Fibroblast of lung (primary cell): Measurements from ENCODE around the gene CLMP. TPM values are rescaled to one million over a fixed set of nuclear protein-coding genes. Genes with fewer than 3 reads are reported as not detected.

Experiments
- DNase-seq, 2 donors: peaks; one replicate each; pipeline versions ENCODE4 v3.0.0 to v3.0.0-alpha.2; 2010; ENCODE audit warnings: low read depth in 2 of 2
- H2AFZ ChIP-seq: 2 replicates; pipeline ENCODE4 v1.5.1; 2012; ENCODE audit warnings: low read length, control low read depth, inconsistent platforms
- H3K27ac ChIP-seq: 2 replicates; pipeline ENCODE4 v1.5.1; 2011; ENCODE audit warnings: low read length, control low read depth; ENCODE audit not compliant: insufficient read depth
- H3K27me3 ChIP-seq: 2 replicates; pipeline ENCODE4 v1.5.1; 2011; ENCODE audit warnings: mild to moderate bottlenecking, low read length; ENCODE audit not compliant: control insufficient read depth, insufficient read depth
- H3K36me3 ChIP-seq: 2 replicates; pipeline ENCODE4 v1.5.1; 2011; ENCODE audit warnings: low read length; ENCODE audit not compliant: control insufficient read depth, insufficient read depth
- H3K4me1 ChIP-seq: 2 replicates; pipeline ENCODE4 v1.5.1; 2011; ENCODE audit warnings: low read length; ENCODE audit not compliant: control insufficient read depth, insufficient read depth; ENCODE audit errors: extremely low read depth
- H3K4me2 ChIP-seq: 2 replicates; pipeline ENCODE4 v1.5.1; 2011; ENCODE audit warnings: low read length, control low read depth; ENCODE audit not compliant: insufficient read depth; ENCODE audit errors: extremely low read depth
- H3K4me3 ChIP-seq, 4 experiments: fragments of 200-600 bp in 1 of 4; sonication (generic) in 1 of 4; replicated peaks in 1 of 4; 2 replicates each; pipeline ENCODE4 v1.5.1; 2011 to 2016; ENCODE audit warnings: low read length in 4 of 4, low read depth in 3 of 4, mild to moderate bottlenecking in 3 of 4, control low read depth in 2 of 4, inconsistent platforms in 1 of 4, mixed read lengths in 1 of 4; ENCODE audit not compliant: insufficient read depth in 1 of 4; ENCODE audit errors: control extremely low read depth in 1 of 4
- H3K79me2 ChIP-seq: 2 replicates; pipeline ENCODE4 v1.5.1; 2012; ENCODE audit warnings: mild to moderate bottlenecking, low read length, inconsistent platforms; ENCODE audit not compliant: control insufficient read depth, insufficient read depth
- H3K9ac ChIP-seq: 2 replicates; pipeline ENCODE4 v1.5.1; 2011; ENCODE audit warnings: mild to moderate bottlenecking, low read length, control low read depth; ENCODE audit not compliant: insufficient read depth
- H3K9me3 ChIP-seq: 2 replicates; pipeline ENCODE4 v1.5.1; 2012; ENCODE audit warnings: low read depth, low read length; ENCODE audit not compliant: control insufficient read depth, insufficient read depth
- H4K20me1 ChIP-seq: 2 replicates; pipeline ENCODE4 v1.5.1; 2011; ENCODE audit warnings: low read length; ENCODE audit not compliant: control insufficient read depth, insufficient read depth; ENCODE audit errors: extremely low read depth
- CTCF ChIP-seq, 2 donors: IDR thresholded peaks in 1 of 2; conservative IDR thresholded peaks in 1 of 2; 1 replicate in 1 of 2; 2 replicates in 1 of 2; pipeline ENCODE4 v1.5.1; 2011 to 2012; ENCODE audit warnings: low read length in 2 of 2, control low read depth in 1 of 2, inconsistent platforms in 1 of 2, low read depth in 1 of 2, mild to moderate bottlenecking in 1 of 2
- EZH2 ChIP-seq: IDR thresholded peaks from 2 replicates; pipeline ENCODE4 v1.5.1; 2012; ENCODE audit warnings: low read length, control low read depth, mild to moderate bottlenecking; ENCODE audit errors: missing control alignments
- polyA plus RNA-seq, 2 donors: library from polyadenylated mRNA; depleted of rRNA in 1 of 2; stranded (reverse) in 1 of 2; unstranded in 1 of 2; fragments of >200 nt; gene quantifications; 2 replicates each; pipeline ENCODE4 v1.2.1, GENCODE V29; 2011 to 2012; ENCODE audit warnings: missing spikeins in 1 of 2
- total RNA-seq: library from RNA; depleted of rRNA; stranded (reverse); fragments of >200 nt; gene quantifications from 2 replicates; pipeline ENCODE4 v1.2.1, GENCODE V29; 2014

Gene CLMP
- total and polyA plus RNA-seq, 2 donors (not counting 1 experiment from before 2014, with no cell fraction given), result 107 to 243 TPM

- no peak overlapping the region for H3K4me3 ChIP-seq
- DNase-seq, result no peak
- no peaks in the 10 kb centered on the region for H3K4me1 ChIP-seq
- TF ChIP-seq CTCF (conservative IDR thresholded peaks at IDR 0.05 in 1 of 2, IDR thresholded peaks at IDR 0.05 in 1 of 2; ENCODE audit: low read depth in 1 of 2, low read length in 2 of 2) (no peak), EZH2 (no peak)
- H2AFZ ChIP-seq, result no peak overlapping the region
- no peak overlapping the region for H3K9ac ChIP-seq
- no peaks in the 10 kb centered on the region for H3K27me3 ChIP-seq
- no peaks in the 10 kb centered on the region for H3K79me2 ChIP-seq
- no peak overlapping the region for H3K27ac ChIP-seq
- H4K20me1 ChIP-seq, result no peaks in the 10 kb centered on the region
- no peaks in the 10 kb centered on the region for H3K36me3 ChIP-seq
- no peaks in the 10 kb centered on the region for H3K9me3 ChIP-seq
- no peak overlapping the region for H3K4me2 ChIP-seq
These were observed 155.0 kb downstream of the CLMP start for GRCh38 chr11:123040111-123040432.

GRCh38 chr11:123035831-123036230, 159.2 kb downstream of the CLMP start:
- DNase-seq, result no peak
- H2AFZ ChIP-seq, result no peak overlapping the region
- no peaks in the 10 kb centered on the region for H3K4me1 ChIP-seq
- H3K9ac ChIP-seq, result no peak overlapping the region
- TF ChIP-seq CTCF (conservative IDR thresholded peaks at IDR 0.05 in 1 of 2, IDR thresholded peaks at IDR 0.05 in 1 of 2; ENCODE audit: low read depth in 1 of 2, low read length in 2 of 2), result no peak
- TF ChIP-seq EZH2, result no peak
- H3K4me2 ChIP-seq, result no peak overlapping the region
- no peak overlapping the region for H3K4me3 ChIP-seq
- no peaks in the 10 kb centered on the region for H3K79me2 ChIP-seq
- no peaks in the 10 kb centered on the region for H3K9me3 ChIP-seq
- H4K20me1 ChIP-seq, result no peaks in the 10 kb centered on the region
- no peaks in the 10 kb centered on the region for H3K36me3 ChIP-seq
- H3K27ac ChIP-seq, result no peak overlapping the region
- H3K27me3 ChIP-seq, result no peaks in the 10 kb centered on the region

- no peak overlapping the region for H3K9ac ChIP-seq
- no peaks in the 10 kb centered on the region for H3K27me3 ChIP-seq
- H3K9me3 ChIP-seq, result no peaks in the 10 kb centered on the region
- H3K79me2 ChIP-seq, result no peaks in the 10 kb centered on the region
- H3K4me1 ChIP-seq, result no peaks in the 10 kb centered on the region
- TF ChIP-seq CTCF (conservative IDR thresholded peaks at IDR 0.05 in 1 of 2, IDR thresholded peaks at IDR 0.05 in 1 of 2; ENCODE audit: low read depth in 1 of 2, low read length in 2 of 2) (no peak), EZH2 (no peak)
- no peaks in the 10 kb centered on the region for H3K36me3 ChIP-seq
- no peak for DNase-seq
- no peak overlapping the region for H3K4me2 ChIP-seq
- no peak overlapping the region for H2AFZ ChIP-seq
- no peak overlapping the region for H3K27ac ChIP-seq
- H3K4me3 ChIP-seq, result no peak overlapping the region
- no peaks in the 10 kb centered on the region for H4K20me1 ChIP-seq
These were observed 160.5 kb downstream of the CLMP start for GRCh38 chr11:123034597-123034996.
